Measurements from ENCODE around the gene TRPC5OS.

DNA sequence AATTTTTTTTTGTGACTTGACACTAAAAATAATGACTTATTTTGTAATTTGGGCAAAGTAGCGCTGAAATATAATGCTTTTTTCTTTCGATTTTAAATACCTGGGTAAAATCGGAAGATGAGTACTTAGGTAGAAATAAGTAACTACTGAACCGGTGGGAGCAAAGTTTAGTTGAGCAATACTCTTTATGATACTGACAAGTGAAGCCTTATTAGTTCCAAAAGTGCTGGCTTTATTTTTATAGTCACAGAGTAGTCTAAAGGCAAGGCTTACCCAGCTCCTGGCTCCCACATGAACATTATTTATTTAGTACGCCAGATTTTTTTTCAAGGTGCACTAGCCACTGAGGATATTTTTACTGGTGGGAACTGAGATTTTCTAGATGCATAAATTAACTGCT, 14.4 kb upstream of the TRPC5OS start:
- TF ChIP-seq EZH2 (IDR thresholded peaks at IDR 0.05; ENCODE audit: low read depth, low read length, severe bottlenecking) (no peak), POLR2A (IDR thresholded peaks at IDR 0.05; ENCODE audit: control extremely low read depth in 1 of 2, low read depth in 2 of 2, low read length in 2 of 2) (no peak), CHD1 (IDR thresholded peaks at IDR 0.05; ENCODE audit: low read depth, low read length) (no peak), YY1 (IDR thresholded peaks at IDR 0.05; ENCODE audit: low read depth, low read length) (no peak), NRF1 (IDR thresholded peaks at IDR 0.05; ENCODE audit: low read depth, low read length) (no peak), JUND (IDR thresholded peaks at IDR 0.05; ENCODE audit: low read length) (no peak), CHD2 (IDR thresholded peaks at IDR 0.05; ENCODE audit: low read length) (no peak), ATF3 (IDR thresholded peaks at IDR 0.05; ENCODE audit: insufficient read depth, low read depth, low read length) (no peak), TBP (IDR thresholded peaks at IDR 0.05; ENCODE audit: low read depth, low read length) (no peak)
- TF ChIP-seq, protein P1, sequence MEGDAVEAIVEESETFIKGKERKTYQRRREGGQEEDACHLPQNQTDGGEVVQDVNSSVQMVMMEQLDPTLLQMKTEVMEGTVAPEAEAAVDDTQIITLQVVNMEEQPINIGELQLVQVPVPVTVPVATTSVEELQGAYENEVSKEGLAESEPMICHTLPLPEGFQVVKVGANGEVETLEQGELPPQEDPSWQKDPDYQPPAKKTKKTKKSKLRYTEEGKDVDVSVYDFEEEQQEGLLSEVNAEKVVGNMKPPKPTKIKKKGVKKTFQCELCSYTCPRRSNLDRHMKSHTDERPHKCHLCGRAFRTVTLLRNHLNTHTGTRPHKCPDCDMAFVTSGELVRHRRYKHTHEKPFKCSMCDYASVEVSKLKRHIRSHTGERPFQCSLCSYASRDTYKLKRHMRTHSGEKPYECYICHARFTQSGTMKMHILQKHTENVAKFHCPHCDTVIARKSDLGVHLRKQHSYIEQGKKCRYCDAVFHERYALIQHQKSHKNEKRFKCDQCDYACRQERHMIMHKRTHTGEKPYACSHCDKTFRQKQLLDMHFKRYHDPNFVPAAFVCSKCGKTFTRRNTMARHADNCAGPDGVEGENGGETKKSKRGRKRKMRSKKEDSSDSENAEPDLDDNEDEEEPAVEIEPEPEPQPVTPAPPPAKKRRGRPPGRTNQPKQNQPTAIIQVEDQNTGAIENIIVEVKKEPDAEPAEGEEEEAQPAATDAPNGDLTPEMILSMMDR (IDR thresholded peaks at IDR 0.05; ENCODE audit: control extremely low read depth in 1 of 3, insufficient read depth in 1 of 3, low read depth in 1 of 3, low read length in 3 of 3), result no peak
